OCI-LY7 (cell line): ENCODE results near the gene PSME3. TPM values are rescaled to one million over a fixed set of nuclear protein-coding genes. Genes with fewer than 3 reads are reported as not detected.

Source experiments
- BruUV-seq: library from RNA; stranded (reverse); fragments of 400-500 nt; replicated peaks from 2 replicates; lab custom pipeline; 2021; lab: Mats Ljungman, UMichigan
- CTCF ChIA-PET: fragments of 300-600 bp; sonication (Branson Sonifier 250); formaldehyde crosslinking; loops from one replicate; lab custom pipeline; 2022; ENCODE audit warnings: antibody characterized with exemption; ENCODE audit not compliant: unreplicated experiment; lab: Charles Lee
- POLR2A ChIA-PET: fragments of 300-600 bp; sonication (Branson Sonifier 250); formaldehyde crosslinking; loops from one replicate; lab custom pipeline; 2022; ENCODE audit warnings: antibody characterized with exemption; lab: Charles Lee
- DNase-seq: peaks from one replicate; pipeline ENCODE4 v3.0.0-alpha.2; 2015; ENCODE audit warnings: low spot score
- H2AFZ ChIP-seq: fragments of 200-600 bp; sonication (generic), shearing (Covaris generic); 2 replicates; pipeline ENCODE4 v1.6.1; 2014; ENCODE audit warnings: mild to moderate bottlenecking, antibody characterized with exemption, low read length, moderate library complexity
- H3K27ac ChIP-seq: fragments of 200-600 bp; sonication (generic); 2 replicates; pipeline ENCODE4 v1.5.1; 2014; ENCODE audit warnings: mixed run types, low read depth, mild to moderate bottlenecking, moderate library complexity, low read length, inconsistent platforms; ENCODE audit not compliant: poor library complexity, severe bottlenecking
- H3K36me3 ChIP-seq: fragments of 200-600 bp; sonication (generic); 2 replicates; pipeline ENCODE4 v1.6.1; 2014; ENCODE audit warnings: mild to moderate bottlenecking, antibody characterized with exemption, low read length, moderate library complexity, mixed read lengths; ENCODE audit not compliant: insufficient read depth
- H3K4me1 ChIP-seq: fragments of 200-600 bp; sonication (generic); 2 replicates; pipeline ENCODE4 v1.5.1; 2014; ENCODE audit warnings: mild to moderate bottlenecking, low read length; ENCODE audit not compliant: insufficient read depth, poor library complexity, severe bottlenecking
- H3K4me2 ChIP-seq: fragments of 200-600 bp; sonication (generic); 2 replicates; pipeline ENCODE4 v1.6.1; 2014; ENCODE audit warnings: mild to moderate bottlenecking, low read length
- H3K4me3 ChIP-seq: fragments of 200-600 bp; sonication (generic); 2 replicates; pipeline ENCODE4 v1.5.1; 2014; ENCODE audit warnings: mild to moderate bottlenecking, low read depth, low read length; ENCODE audit not compliant: poor library complexity, severe bottlenecking
- H3K79me2 ChIP-seq: fragments of 200-600 bp; sonication (generic); 2 replicates; pipeline ENCODE4 v1.6.1; 2016; ENCODE audit warnings: low read depth, mild to moderate bottlenecking, low read length, moderate library complexity, mixed read lengths; ENCODE audit not compliant: insufficient read depth
- H3K9me2 ChIP-seq: fragments of 200-600 bp; sonication (generic); 2 replicates; pipeline ENCODE4 v1.6.1; 2016; ENCODE audit warnings: mild to moderate bottlenecking, low read length, mixed read lengths; ENCODE audit not compliant: insufficient read depth
- H3K9me3 ChIP-seq: fragments of 200-600 bp; sonication (generic); 2 replicates; pipeline ENCODE4 v1.6.1; 2014; ENCODE audit warnings: mild to moderate bottlenecking, mixed run types, low read length, mixed read lengths
- H4K20me1 ChIP-seq: fragments of 200-600 bp; sonication (generic); 2 replicates; pipeline ENCODE4 v1.6.1; 2014; ENCODE audit warnings: mild to moderate bottlenecking, antibody characterized with exemption, low read length, moderate library complexity, mixed read lengths; ENCODE audit not compliant: insufficient read depth
- CTCF ChIP-seq: fragments of 200-600 bp; sonication (generic); conservative IDR thresholded peaks from 2 replicates; pipeline ENCODE4 v1.5.1; 2014; ENCODE audit warnings: mild to moderate bottlenecking, antibody characterized with exemption, low read length, moderate library complexity, mixed read lengths
- EZH2phosphoT487 ChIP-seq: fragments of 200-600 bp; sonication (generic); IDR thresholded peaks from 2 replicates; pipeline ENCODE4 v1.6.1; 2018; ENCODE audit warnings: low read depth, borderline replicate concordance, mild to moderate bottlenecking, mixed run types, antibody characterized with exemption, low read length, moderate library complexity, mixed read lengths
- intact Hi-C: fragments of 100-400 bp; cut with micrococcal nuclease; formaldehyde crosslinking; loops from one replicate; pipeline ENCODE4 v1.10.0; 2022; ENCODE audit not compliant: unreplicated experiment
- total RNA-seq, 2 experiments: library from RNA; depleted of rRNA in 1 of 2; stranded (reverse); fragments of >200 nt in 1 of 2; shearing (Covaris generic) in 1 of 2; gene quantifications; 2 replicates each; pipeline ENCODE4 v1.2.3, GENCODE V29; 2014 to 2022

The PSME3 gene
- total RNA-seq, 2 experiments from 2014 or later: 81.9 to 167 TPM

GRCh38 chr17:42871647-42872046 is 38.5 kb downstream of the PSME3 start:
- H3K9me2 ChIP-seq: no peaks in the 10 kb centered on the region
- no peaks in the 10 kb centered on the region for H3K79me2 ChIP-seq
- no peak overlapping the region for H3K4me2 ChIP-seq
- no peak for DNase-seq
- no peak for TF ChIP-seq EZH2phosphoT487
- no peak for TF ChIP-seq CTCF
- no peak overlapping the region for H3K27ac ChIP-seq
- no TSS peak for BruUV-seq
- no peak overlapping the region for H3K4me3 ChIP-seq
- ChIA-PET POLR2A (no interaction called here), CTCF (no interaction called here)
- 0 out of 2 replicates have a peak, but pooled peaks cover 6% of the 10 kb centered on the region for H3K9me3 ChIP-seq
- H4K20me1 ChIP-seq: no peaks in the 10 kb centered on the region
- no peaks in the 10 kb centered on the region for H3K36me3 ChIP-seq
- no peak overlapping the region for H2AFZ ChIP-seq
- H3K4me1 ChIP-seq: no peaks in the 10 kb centered on the region
- intact Hi-C loops: no loop called here

- ChIA-PET POLR2A (no interaction called here), CTCF (no interaction called here)
- Histone ChIP-seq H3K9me3 (0 out of 2 replicates have a peak, but pooled peaks cover 6% of the 10 kb centered on the region), H2AFZ (no peak overlapping the region), H3K27ac (no peak overlapping the region), H3K79me2 (no peaks in the 10 kb centered on the region), H3K4me1 (no peaks in the 10 kb centered on the region), H3K36me3 (no peaks in the 10 kb centered on the region), H3K4me2 (no peak overlapping the region), H4K20me1 (no peaks in the 10 kb centered on the region), H3K4me3 (no peak overlapping the region), H3K9me2 (no peaks in the 10 kb centered on the region)
- intact Hi-C loops: no loop called here
- TF ChIP-seq CTCF (no peak), EZH2phosphoT487 (no peak)
- BruUV-seq: no TSS peak
- DNase-seq: no peak
Observed at GRCh38 chr17:42872251-42872965, 39.2 kb downstream of the PSME3 start.

- BruUV-seq: no TSS peak
- CTCF ChIA-PET: no interaction called here
Observed at GRCh38 chr17:42873315-42873714, 40.1 kb downstream of the PSME3 start.

More at GRCh38 chr17:42873315-42873714, 40.1 kb downstream of the PSME3 start:
- H3K79me2 ChIP-seq: no peaks in the 10 kb centered on the region
- H4K20me1 ChIP-seq: no peaks in the 10 kb centered on the region
- intact Hi-C loops: no loop called here
- TF ChIP-seq CTCF (no peak), EZH2phosphoT487 (no peak)
- H3K36me3 ChIP-seq: no peaks in the 10 kb centered on the region
- H3K27ac ChIP-seq: no peak overlapping the region
- 0 out of 2 replicates have a peak, but pooled peaks cover 6% of the 10 kb centered on the region for H3K9me3 ChIP-seq
- POLR2A ChIA-PET: no interaction called here
- H3K9me2 ChIP-seq: no peaks in the 10 kb centered on the region
- DNase-seq: no peak
- no peak overlapping the region for H2AFZ ChIP-seq
- H3K4me2 ChIP-seq: no peak overlapping the region
- H3K4me3 ChIP-seq: no peak overlapping the region
- H3K4me1 ChIP-seq: no peaks in the 10 kb centered on the region
